ENCODE measurements around the gene SLAIN1. TPM values are rescaled to one million over a fixed set of nuclear protein-coding genes. Genes with fewer than 3 reads are reported as not detected.

SLAIN1 gene
- polyA plus RNA-seq, 1 experiment, result 0.06 TPM

DNA sequence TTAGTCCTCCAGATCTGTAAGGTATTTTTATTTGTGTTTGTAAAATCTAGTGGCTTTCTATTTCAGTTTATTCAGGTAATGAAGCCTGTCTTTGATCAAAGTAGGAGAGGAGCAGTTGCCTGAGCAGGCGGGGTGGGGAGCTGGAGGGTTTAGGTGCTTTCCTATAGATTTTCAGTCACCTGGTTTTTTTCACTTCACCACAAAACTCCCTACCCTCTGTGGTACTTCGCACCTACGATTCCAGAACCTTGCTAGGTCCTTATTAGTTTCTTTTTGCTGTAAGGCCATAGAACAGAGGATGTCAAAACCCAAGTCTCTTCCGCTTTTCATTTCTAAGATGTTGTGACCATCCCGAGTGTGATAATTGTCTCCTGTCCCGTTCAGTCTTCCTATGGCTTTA is 26.6 kb downstream of the SLAIN1 start:
- no peak for DNase-seq (ENCODE audit: low read depth)
- no peaks in the 10 kb centered on the region for H3K36me3 ChIP-seq (ENCODE audit: control insufficient read depth, insufficient read depth, low read length)
- ChIA-PET CTCF (no interaction called here), POLR2A (no interaction called here)
- H3K4me3 ChIP-seq (ENCODE audit: low read depth, low read length), result no peak overlapping the region
- H3K27me3 ChIP-seq (ENCODE audit: control insufficient read depth, insufficient read depth, low read length), result no peaks in the 10 kb centered on the region
- no peak for TF ChIP-seq CTCF (IDR thresholded peaks at IDR 0.05; ENCODE audit: insufficient read depth, low read depth, low read length)

DNA sequence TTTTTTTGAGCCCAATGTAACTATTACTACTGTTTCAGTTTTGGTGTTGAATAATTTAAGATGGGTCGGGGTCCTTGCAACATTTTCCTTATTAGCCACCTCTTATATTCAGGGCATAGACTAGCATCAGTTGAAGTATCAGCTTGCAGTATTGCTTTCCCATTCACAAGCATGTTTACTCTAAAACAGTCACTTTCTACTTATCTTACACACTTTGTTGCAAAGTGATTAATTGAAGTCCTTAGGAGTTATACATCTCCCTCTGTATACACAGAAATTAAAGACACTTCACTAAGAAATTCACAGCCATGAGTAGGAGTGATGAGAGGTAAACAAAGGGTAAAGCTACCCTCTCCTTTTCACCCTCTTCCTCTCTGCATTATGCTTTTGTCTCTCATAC is 27.6 kb downstream of the SLAIN1 start:
- Histone ChIP-seq H3K4me3 (ENCODE audit: low read depth, low read length) (no peak overlapping the region), H3K27me3 (ENCODE audit: control insufficient read depth, insufficient read depth, low read length) (no peaks in the 10 kb centered on the region), H3K36me3 (ENCODE audit: control insufficient read depth, insufficient read depth, low read length) (no peaks in the 10 kb centered on the region)
- DNase-seq (ENCODE audit: low read depth), result no peak
- no peak for TF ChIP-seq CTCF (IDR thresholded peaks at IDR 0.05; ENCODE audit: insufficient read depth, low read depth, low read length)
- POLR2A ChIA-PET, result no interaction called here
- CTCF ChIA-PET, result no interaction called here

DNA sequence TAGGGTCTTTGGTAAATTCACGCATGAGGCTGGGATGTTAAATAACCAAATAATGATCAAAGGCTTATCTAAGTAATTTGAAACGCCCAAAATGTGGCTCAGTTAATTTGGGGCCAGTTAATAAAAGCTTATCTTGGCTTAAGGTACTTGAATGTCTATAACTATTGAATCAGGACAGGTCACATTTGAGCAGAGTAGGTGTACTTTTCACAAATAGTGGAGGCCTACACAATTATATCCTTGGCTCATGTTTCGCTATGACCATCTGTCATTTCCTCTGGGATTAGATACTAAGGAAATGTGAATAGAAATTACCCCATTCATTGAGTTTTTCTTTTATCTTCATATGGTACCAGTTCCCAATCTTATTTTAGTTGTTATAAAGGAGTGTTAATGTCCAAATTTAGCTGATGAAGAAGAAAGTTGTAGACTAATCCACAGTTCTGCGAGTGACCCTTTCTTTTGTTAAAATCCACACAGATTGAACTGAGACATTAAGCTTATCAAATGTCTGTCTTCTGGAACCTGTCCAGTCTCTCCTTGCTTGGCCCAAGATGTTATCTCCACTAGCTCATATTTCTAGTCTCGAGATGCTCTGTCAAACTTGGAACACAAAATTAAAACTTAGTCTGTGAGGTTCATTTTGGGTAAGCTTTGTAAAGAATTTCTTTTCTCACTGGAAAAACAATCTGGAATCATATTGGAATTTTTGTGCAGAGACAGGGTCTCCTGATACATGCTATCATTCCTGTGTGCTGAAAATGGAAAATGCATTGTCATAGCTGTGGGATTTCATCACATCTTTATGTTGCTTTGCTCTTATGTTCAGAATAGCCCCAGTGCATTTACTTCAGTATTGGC is 31.0 kb downstream of the SLAIN1 start:
- H3K27me3 ChIP-seq (ENCODE audit: control insufficient read depth, insufficient read depth, low read length), result no peaks in the 10 kb centered on the region
- POLR2A ChIA-PET, result no interaction called here
- TF ChIP-seq CTCF (IDR thresholded peaks at IDR 0.05; ENCODE audit: insufficient read depth, low read depth, low read length), result no peak
- CTCF ChIA-PET, result interaction anchor here (0.6 kb wide), 1 partner anchor 99 kb away, joined by 3 read pairs; no protein-coding TSS in a partner anchor
- DNase-seq (ENCODE audit: low read depth), result no peak
- no peaks in the 10 kb centered on the region for H3K36me3 ChIP-seq (ENCODE audit: control insufficient read depth, insufficient read depth, low read length)
- H3K4me3 ChIP-seq (ENCODE audit: low read depth, low read length), result no peak overlapping the region

DNA sequence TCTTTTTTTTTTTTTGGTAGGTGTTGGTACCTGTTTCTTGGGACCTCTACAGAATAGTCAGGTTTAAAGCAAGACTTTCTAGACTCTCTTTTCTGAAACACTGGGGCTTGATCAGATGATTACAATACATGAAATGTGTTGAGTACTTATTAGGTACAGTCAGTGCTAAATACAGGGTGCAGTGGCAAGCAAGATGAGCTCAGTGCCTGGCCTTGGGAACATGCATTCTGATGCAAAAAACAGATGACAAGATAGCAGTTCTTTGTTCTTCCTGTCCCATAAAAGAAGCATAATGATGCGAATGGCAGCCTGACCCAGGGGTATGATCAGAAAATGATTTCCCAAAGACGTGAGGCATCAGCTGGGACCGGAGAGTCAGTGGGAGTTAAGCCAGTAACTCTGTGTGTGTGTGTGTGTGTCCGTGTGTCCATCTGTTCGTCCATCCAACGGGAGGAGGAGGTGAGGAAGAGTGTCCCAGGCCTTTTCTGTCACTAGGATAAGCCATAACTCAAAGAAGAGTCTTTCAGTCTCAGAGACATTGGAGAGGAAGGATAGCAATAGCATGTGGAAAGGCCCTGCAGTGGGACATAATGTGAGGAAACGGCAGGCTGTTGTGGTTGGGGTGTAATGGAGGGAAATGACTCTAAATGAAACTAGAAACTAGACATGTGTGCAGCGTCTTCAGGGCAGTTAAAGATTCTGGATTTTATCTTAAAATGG is 32.2 kb downstream of the SLAIN1 start:
- ChIA-PET POLR2A (no interaction called here), CTCF (no interaction called here)
- H3K4me3 ChIP-seq (ENCODE audit: low read depth, low read length), result no peak overlapping the region
- H3K27me3 ChIP-seq (ENCODE audit: control insufficient read depth, insufficient read depth, low read length), result no peaks in the 10 kb centered on the region
- no peak for TF ChIP-seq CTCF (IDR thresholded peaks at IDR 0.05; ENCODE audit: insufficient read depth, low read depth, low read length)
- H3K36me3 ChIP-seq (ENCODE audit: control insufficient read depth, insufficient read depth, low read length), result no peaks in the 10 kb centered on the region
- DNase-seq (ENCODE audit: low read depth), result no peak

- ChIA-PET POLR2A (no interaction called here), CTCF (no interaction called here)
- Histone ChIP-seq H3K36me3 (ENCODE audit: control insufficient read depth, insufficient read depth, low read length) (no peaks in the 10 kb centered on the region), H3K27me3 (ENCODE audit: control insufficient read depth, insufficient read depth, low read length) (no peaks in the 10 kb centered on the region), H3K4me3 (ENCODE audit: low read depth, low read length) (no peak overlapping the region)
- TF ChIP-seq CTCF (IDR thresholded peaks at IDR 0.05; ENCODE audit: insufficient read depth, low read depth, low read length), result no peak
- DNase-seq (ENCODE audit: low read depth), result no peak
Measured at GRCh38 chr13:77730572-77730971, 33.1 kb downstream of the SLAIN1 start.
